IMR-90 (cell line): ENCODE data around the gene SLAMF8. TPM values are rescaled to one million over a fixed set of nuclear protein-coding genes. Genes with fewer than 3 reads are reported as not detected.

Experiments used
- ATAC-seq: fragments of 200-7000 bp; cut with Tn5 transposase; 2 replicates; pipeline ENCODE4 v1.9.1; 2020; ENCODE audit warnings: low read depth, mild to moderate bottlenecking, moderate library complexity
- BruUV-seq: library from RNA; stranded (reverse); fragments of 400-500 nt; replicated peaks from 2 replicates; lab custom pipeline; 2021; lab: Mats Ljungman, UMichigan
- CTCF ChIA-PET: fragments of 300-600 bp; formaldehyde crosslinking; extraction: SDS; loops from one replicate; lab custom pipeline; 2021; ENCODE audit warnings: antibody characterized with exemption; lab: Yijun Ruan, JAX
- POLR2A ChIA-PET: fragments of 300-600 bp; sonication (Branson Sonifier 250); formaldehyde crosslinking; loops from one replicate; lab custom pipeline; 2022; ENCODE audit warnings: antibody characterized with exemption; ENCODE audit not compliant: unreplicated experiment; lab: Charles Lee
- DNase-seq: peaks from one replicate; pipeline ENCODE4 v3.0.0; 2013
- H2AFZ ChIP-seq: replicated peaks from 2 replicates; pipeline ENCODE3; 2013; ENCODE audit warnings: low read length, mild to moderate bottlenecking; ENCODE audit not compliant: poor library complexity
- H2AK5ac ChIP-seq: 2 replicates; pipeline ENCODE4 v1.6.1; 2013; ENCODE audit warnings: low read depth, low read length, inconsistent platforms
- H2AK9ac ChIP-seq: replicated peaks from 2 replicates; pipeline ENCODE3; 2013; ENCODE audit warnings: mild to moderate bottlenecking, low read depth, low read length, moderate library complexity; ENCODE audit not compliant: poor library complexity
- H2BK120ac ChIP-seq: 2 replicates; pipeline ENCODE4 v1.6.1; 2013; ENCODE audit warnings: low read depth, low read length, inconsistent platforms
- H2BK15ac ChIP-seq: 3 replicates; pipeline ENCODE4 v1.6.1; 2013; ENCODE audit warnings: low read depth, low read length, inconsistent platforms
- H2BK20ac ChIP-seq: 2 replicates; pipeline ENCODE4 v1.6.1; 2013; ENCODE audit warnings: low read depth, mild to moderate bottlenecking, inconsistent platforms, low read length, moderate library complexity
- H2BK5ac ChIP-seq: 2 replicates; pipeline ENCODE4 v1.6.1; 2013; ENCODE audit warnings: mild to moderate bottlenecking, low read depth, low read length, inconsistent platforms; ENCODE audit not compliant: poor library complexity, severe bottlenecking
- H3K14ac ChIP-seq: replicated peaks from 2 replicates; pipeline ENCODE4 v1.6.1; 2013; ENCODE audit warnings: low read depth, low read length, inconsistent platforms
- H3K18ac ChIP-seq: 2 replicates; pipeline ENCODE4 v1.6.1; 2013; ENCODE audit warnings: low read depth, low read length, control low read depth
- H3K23ac ChIP-seq: 2 replicates; pipeline ENCODE4 v1.6.1; 2013; ENCODE audit warnings: low read depth, low read length, inconsistent platforms
- H3K27ac ChIP-seq: 2 replicates; pipeline ENCODE4 v1.5.1; 2013; ENCODE audit warnings: mild to moderate bottlenecking, control low read depth, low read length; ENCODE audit not compliant: insufficient read depth
- H3K27me3 ChIP-seq: 2 replicates; pipeline ENCODE4 v1.6.1; 2013; ENCODE audit warnings: low read length; ENCODE audit not compliant: control insufficient read depth, insufficient read depth
- H3K36me3 ChIP-seq: 2 replicates; pipeline ENCODE4 v1.6.1; 2013; ENCODE audit warnings: low read length, mixed read lengths; ENCODE audit not compliant: control insufficient read depth, insufficient read depth
- H3K4ac ChIP-seq: 2 replicates; pipeline ENCODE4 v1.6.1; 2013; ENCODE audit warnings: low read depth, low read length, inconsistent platforms
- H3K4me1 ChIP-seq: 2 replicates; pipeline ENCODE4 v1.6.1; 2013; ENCODE audit warnings: low read length, mixed read lengths; ENCODE audit not compliant: control insufficient read depth, insufficient read depth
- H3K4me2 ChIP-seq: 2 replicates; pipeline ENCODE4 v1.6.1; 2013; ENCODE audit warnings: low read depth, mild to moderate bottlenecking, control low read depth, low read length, moderate library complexity
- H3K4me3 ChIP-seq: 2 replicates; pipeline ENCODE4 v1.5.1; 2013; ENCODE audit warnings: low read depth, mild to moderate bottlenecking, control low read depth, low read length, moderate library complexity; ENCODE audit not compliant: insufficient read depth
- H3K56ac ChIP-seq: 2 replicates; pipeline ENCODE4 v1.6.1; 2013; ENCODE audit warnings: low read length, inconsistent platforms; ENCODE audit not compliant: insufficient read depth; ENCODE audit errors: extremely low read depth
- H3K79me1 ChIP-seq, 2 experiments: 2 replicates each; pipeline ENCODE4 v1.6.1; 2013; ENCODE audit warnings: low read length in 2 of 2, inconsistent platforms in 1 of 2, low read depth in 1 of 2
- H3K9ac ChIP-seq: 2 replicates; pipeline ENCODE4 v1.6.1; 2013; ENCODE audit warnings: low read depth, low read length, control low read depth
- H3K9me1 ChIP-seq: 2 replicates; pipeline ENCODE4 v1.6.1; 2013; ENCODE audit warnings: low read length, inconsistent platforms; ENCODE audit not compliant: insufficient read depth
- H3K9me3 ChIP-seq: 2 replicates; pipeline ENCODE4 v1.6.1; 2013; ENCODE audit warnings: low read length; ENCODE audit not compliant: control insufficient read depth, insufficient read depth
- H4K20me1 ChIP-seq: 2 replicates; pipeline ENCODE4 v1.6.1; 2013; ENCODE audit warnings: low read length, inconsistent platforms; ENCODE audit not compliant: insufficient read depth
- H4K5ac ChIP-seq: 2 replicates; pipeline ENCODE4 v1.6.1; 2013; ENCODE audit warnings: mild to moderate bottlenecking, low read depth, low read length, control low read depth
- H4K8ac ChIP-seq, 2 experiments: 2 replicates each; pipeline ENCODE4 v1.6.1; 2013; ENCODE audit warnings: low read depth in 2 of 2, low read length in 2 of 2, control low read depth in 1 of 2, inconsistent platforms in 1 of 2
- H4K91ac ChIP-seq: 2 replicates; pipeline ENCODE4 v1.6.1; 2013; ENCODE audit warnings: low read depth, low read length, inconsistent platforms; ENCODE audit not compliant: insufficient read depth
- CEBPB ChIP-seq: IDR thresholded peaks from 2 replicates; pipeline ENCODE4 v1.6.1; 2012; ENCODE audit warnings: low read depth, low read length, improper control_type of control experiment
- CHD1 ChIP-seq: IDR thresholded peaks from 2 replicates; pipeline ENCODE4 v1.6.1; 2012; ENCODE audit warnings: low read depth, low read length, improper control_type of control experiment
- ELK1 ChIP-seq: fragments of 150-350 bp; IDR thresholded peaks from 2 replicates; pipeline ENCODE4 v1.6.1; 2016; ENCODE audit warnings: low read depth, mild to moderate bottlenecking, low read length, moderate library complexity, borderline replicate concordance
- MAZ ChIP-seq: IDR thresholded peaks from 2 replicates; pipeline ENCODE4 v1.6.1; 2012; ENCODE audit warnings: low read depth, mild to moderate bottlenecking, low read length, improper control_type of control experiment, moderate library complexity, borderline replicate concordance
- POLR2A ChIP-seq: IDR thresholded peaks from 2 replicates; pipeline ENCODE4 v1.6.1; 2012; ENCODE audit warnings: mild to moderate bottlenecking, low read depth, low read length
- RAD21 ChIP-seq: IDR thresholded peaks from 2 replicates; pipeline ENCODE4 v1.6.1; 2012; ENCODE audit warnings: low read length, improper control_type of control experiment
- RCOR1 ChIP-seq: IDR thresholded peaks from 2 replicates; pipeline ENCODE4 v1.6.1; 2012; ENCODE audit warnings: mild to moderate bottlenecking, low read length, improper control_type of control experiment; ENCODE audit not compliant: insufficient replicate concordance
- SMC3 ChIP-seq: fragments of 150-350 bp; IDR thresholded peaks from 2 replicates; pipeline ENCODE4 v1.6.1; 2016; ENCODE audit warnings: low read depth, mild to moderate bottlenecking, antibody characterized with exemption, low read length, moderate library complexity
- WGBS, 2 experiments: methylation state at CpG; one replicate each; pipeline versions ENCODE4 v1.1.5 to v1.1.7; 2013; ENCODE audit warnings: missing lambda C conversion rate in 2 of 2; ENCODE audit not compliant: insufficient read length in 1 of 2; ENCODE audit errors: extremely low coverage in 2 of 2; 5-methylcytosine and 5-hydroxymethylcytosine counted together
- dilution Hi-C: fragments of 300-500 bp; cut with HindIII; formaldehyde crosslinking; loops from one replicate; pipeline ENCODE4 v1.14.3; 2018; ENCODE audit warnings: low sequenced_read_pairs; ENCODE audit not compliant: unreplicated experiment
- in situ Hi-C: fragments of 300-500 bp; cut with MboI; formaldehyde crosslinking; loops from 3 replicates; pipeline ENCODE4 v1.14.3; 2019; ENCODE audit warnings: low sequenced_read_pairs, inconsistent platforms, mixed read lengths
- intact Hi-C: fragments of 100-400 bp; cut with micrococcal nuclease; formaldehyde crosslinking; loops from 2 replicates; pipeline ENCODE4 v1.10.0; 2022
- polyA plus RNA-seq, 3 experiments: library from polyadenylated mRNA; depleted of rRNA; stranded (reverse); fragments of >200 nt; gene quantifications; 2 replicates each; pipeline ENCODE4 v1.2.3, GENCODE V29; 2012; ENCODE audit warnings: low replicate concordance in 1 of 3
- total RNA-seq: library from RNA; depleted of rRNA; stranded (reverse); fragments of >200 nt; gene quantifications from 2 replicates; pipeline ENCODE4 v1.2.3, GENCODE V29; 2012

Gene SLAMF8
- total and polyA plus RNA-seq, 2 of the 4 experiments (the other 2 are of a cell fraction), result 0.07 TPM; not detected in 1

- no peaks in the 10 kb centered on the region for H3K79me1 ChIP-seq
- no peak for DNase-seq
- no peaks in the 10 kb centered on the region for H3K36me3 ChIP-seq
- dilution Hi-C loops (no loop called here), intact Hi-C loops (no loop called here), in situ Hi-C loops (no loop called here)
- ChIA-PET POLR2A (interaction anchor here (0.6 kb wide), 1 partner anchor 8 kb away, joined by 4 read pairs; no protein-coding TSS in a partner anchor), CTCF (no interaction called here)
- H3K27me3 ChIP-seq, result no peaks in the 10 kb centered on the region
- no peak overlapping the region for H3K14ac ChIP-seq
- no peak overlapping the region for H3K18ac ChIP-seq
- H3K4ac ChIP-seq, result no peak overlapping the region
- H4K8ac ChIP-seq, result no peak overlapping the region
- H3K9me3 ChIP-seq, result no peaks in the 10 kb centered on the region
- H4K91ac ChIP-seq, result no peak overlapping the region
- no CpG with 5 or more reads among the region's 4 CpGs for WGBS, 2 experiments
- no peaks in the 10 kb centered on the region for H4K20me1 ChIP-seq
- no peak overlapping the region for H3K4me2 ChIP-seq
- H2BK15ac ChIP-seq, result no peak overlapping the region
- no peak overlapping the region; the same call in 1 of the 2 replicates for H3K23ac ChIP-seq
- H3K27ac ChIP-seq, result no peak overlapping the region
- H2BK120ac ChIP-seq, result no peak overlapping the region
- H3K9me1 ChIP-seq, result no peaks in the 10 kb centered on the region
- H4K5ac ChIP-seq, result no peak overlapping the region
- H3K9ac ChIP-seq, result no peak overlapping the region
- ATAC-seq, result no peak
- H3K4me1 ChIP-seq, result peaks cover 8% of the 10 kb centered on the region
- H2BK20ac ChIP-seq, result no peak overlapping the region
- no peak overlapping the region for H2AK9ac ChIP-seq
- no peak overlapping the region for H2AFZ ChIP-seq
- H2AK5ac ChIP-seq, result no peak overlapping the region
- no peak overlapping the region for H3K56ac ChIP-seq
- H3K4me3 ChIP-seq, result no peak overlapping the region
- no peak overlapping the region for H2BK5ac ChIP-seq
- BruUV-seq, result no TSS peak
- no peak for TF ChIP-seq CEBPB
- no peak for TF ChIP-seq MAZ
- no peak for TF ChIP-seq CHD1
- no peak for TF ChIP-seq ELK1
- no peak for TF ChIP-seq RCOR1
- TF ChIP-seq RAD21, result no peak
- TF ChIP-seq POLR2A, result no peak
- TF ChIP-seq SMC3, result no peak
Measured at GRCh38 chr1:159873530-159874143, 47.0 kb downstream of the SLAMF8 start.
